Gastroesophageal sphincter (tissue), 4 donors: ENCODE measurements around the gene RETREG1. TPM values are rescaled to one million over a fixed set of nuclear protein-coding genes. Genes with fewer than 3 reads are reported as not detected.

Experiments used
- ATAC-seq: fragments of 150-250 bp; one replicate; pipeline ENCODE4 v1.9.1; 2016; ENCODE audit warnings: mild to moderate bottlenecking, moderate library complexity
- H3K27ac ChIP-seq, 4 donors: fragments of 200-600 bp; sonication (generic) in 3 of 4; 1 replicate in 3 of 4; 2 replicates in 1 of 4; pipeline ENCODE4 v1.5.1; 2016 to 2019
- H3K27me3 ChIP-seq: fragments of 200-600 bp; sonication (generic); one replicate; pipeline ENCODE4 v1.5.1; 2019
- H3K36me3 ChIP-seq, 2 donors: fragments of 200-600 bp; sonication (generic); one replicate each; pipeline ENCODE4 v1.5.1; 2019; ENCODE audit warnings: control low read depth in 1 of 2
- H3K4me1 ChIP-seq, 3 donors: fragments of 200-600 bp; sonication (generic); 1 replicate in 2 of 3; 2 replicates in 1 of 3; pipeline ENCODE4 v1.5.1; 2016 to 2019; ENCODE audit warnings: control low read depth in 2 of 3
- H3K4me3 ChIP-seq, 2 donors: fragments of 200-600 bp; sonication (generic); one replicate each; pipeline ENCODE4 v1.5.1; 2019; ENCODE audit warnings: mild to moderate bottlenecking in 1 of 2, moderate library complexity in 1 of 2
- H3K9me3 ChIP-seq, 3 donors: fragments of 200-600 bp; sonication (generic); one replicate each; pipeline ENCODE4 v1.5.1; 2017 to 2019; ENCODE audit warnings: control low read depth in 2 of 3
- CTCF ChIP-seq, 4 experiments: fragments of 200-600 bp in 2 of 4; fragments of 450-650 bp in 2 of 4; sonication (generic) in 1 of 4; IDR thresholded peaks; one replicate each; pipeline ENCODE4 v1.5.1; 2017 to 2019; ENCODE audit warnings: antibody characterized with exemption in 4 of 4, mild to moderate bottlenecking in 2 of 4, moderate library complexity in 2 of 4
- EP300 ChIP-seq: sonication (generic); formaldehyde crosslinking; IDR thresholded peaks from one replicate; pipeline ENCODE4 v1.6.1; 2017; ENCODE audit warnings: antibody characterized with exemption, mild to moderate bottlenecking
- POLR2A ChIP-seq, 2 donors: fragments of 450-650 bp; IDR thresholded peaks; one replicate each; pipeline ENCODE4 v1.6.1; 2017; ENCODE audit warnings: antibody characterized with exemption in 2 of 2, mild to moderate bottlenecking in 2 of 2, moderate library complexity in 1 of 2
- POLR2AphosphoS5 ChIP-seq: sonication (generic); formaldehyde crosslinking; IDR thresholded peaks from one replicate; pipeline ENCODE4 v1.6.1; 2017; ENCODE audit warnings: antibody characterized with exemption
- WGBS, 2 donors: methylation state at CpG; one replicate each; pipeline ENCODE4 v1.1.5; 2018; ENCODE audit warnings: low coverage in 1 of 2; 5-methylcytosine and 5-hydroxymethylcytosine counted together
- total RNA-seq, 4 donors: library from RNA; depleted of rRNA; stranded (reverse); fragments of >200 nt; gene quantifications; one replicate each; pipeline ENCODE4 v1.1.0, GENCODE V29; 2016

Gene RETREG1
- total RNA-seq, 4 donors from 2014 or later: 7.3 to 21.3 (median 15.7) TPM

- Histone ChIP-seq H3K9me3 (no peaks in the 10 kb centered on the region), H3K36me3 (peaks cover 0 to 5% of the 10 kb centered on the region in 2 donors), H3K4me3 (no peak overlapping the region), H3K27ac (peak overlapping the region in 1 of 4 donors; percentile 29), H3K4me1 (peaks cover 0 to 32% (median 0%) of the 10 kb centered on the region in 3 donors), H3K27me3 (no peaks in the 10 kb centered on the region)
- 52 to 74% methylated on average over 12 of the region's 12 CpGs for WGBS, 2 donors
- ATAC-seq: no peak
- no peak for TF ChIP-seq POLR2A (IDR thresholded peaks at IDR 0.05)
- TF ChIP-seq CTCF (IDR thresholded peaks at IDR 0.05): no peak
- TF ChIP-seq EP300: no peak
- TF ChIP-seq POLR2AphosphoS5: no peak
These were observed 41.7 kb downstream of the RETREG1 start for GRCh38 chr5:16574789-16575721.

- TF ChIP-seq CTCF (IDR thresholded peaks at IDR 0.05): no peak
- TF ChIP-seq EP300: no peak
- no peak for TF ChIP-seq POLR2A (IDR thresholded peaks at IDR 0.05)
- TF ChIP-seq POLR2AphosphoS5: no peak
- Histone ChIP-seq H3K36me3 (peaks cover 0 to 9% of the 10 kb centered on the region in 2 donors), H3K9me3 (no peaks in the 10 kb centered on the region), H3K4me1 (peaks cover 0 to 24% (median 0%) of the 10 kb centered on the region in 3 donors), H3K27ac (no peak overlapping the region), H3K27me3 (no peaks in the 10 kb centered on the region), H3K4me3 (no peak overlapping the region)
- ATAC-seq: no peak
- 80 to 85% methylated on average over 2 of the region's 2 CpGs for WGBS, 2 donors
These were observed 43.4 kb downstream of the RETREG1 start for GRCh38 chr5:16573401-16573800.

GRCh38 chr5:16572289-16573015 is 44.3 kb downstream of the RETREG1 start:
- Histone ChIP-seq H3K27me3 (no peaks in the 10 kb centered on the region), H3K4me1 (peaks cover 0 to 24% (median 0%) of the 10 kb centered on the region in 3 donors), H3K9me3 (no peaks in the 10 kb centered on the region), H3K27ac (no peak overlapping the region), H3K36me3 (peaks cover 0 to 9% of the 10 kb centered on the region in 2 donors), H3K4me3 (no peak overlapping the region)
- 91 to 100% methylated on average over 3 to 17 of the region's 19 CpGs for WGBS, 2 donors
- TF ChIP-seq POLR2A (IDR thresholded peaks at IDR 0.05) (no peak), CTCF (IDR thresholded peaks at IDR 0.05) (no peak), EP300 (no peak), POLR2AphosphoS5 (no peak)
- ATAC-seq: no peak

- no peaks in the 10 kb centered on the region for H3K27me3 ChIP-seq
- ATAC-seq: no peak
- H3K4me3 ChIP-seq: no peak overlapping the region
- no peak for TF ChIP-seq EP300
- no peak for TF ChIP-seq CTCF (IDR thresholded peaks at IDR 0.05)
- TF ChIP-seq POLR2AphosphoS5: no peak
- WGBS, 2 donors: 67 to 87% methylated on average over 3 of the region's 4 CpGs
- H3K9me3 ChIP-seq: no peaks in the 10 kb centered on the region
- H3K36me3 ChIP-seq: peaks cover 0 to 9% of the 10 kb centered on the region in 2 donors
- no peak overlapping the region for H3K27ac ChIP-seq
- peaks cover 0 to 24% (median 0%) of the 10 kb centered on the region in 3 donors for H3K4me1 ChIP-seq
These were observed 45.8 kb downstream of the RETREG1 start for GRCh38 chr5:16571016-16571415.
